Measurements from ENCODE around the gene MYBPC3. TPM values are rescaled to one million over a fixed set of nuclear protein-coding genes. Genes with fewer than 3 reads are reported as not detected.

MYBPC3 gene
- total and polyA plus RNA-seq, 2 donors (not counting 1 experiment from before 2014, with no cell fraction given), result not detected

- TF ChIP-seq EZH2 (IDR thresholded peaks at IDR 0.05; ENCODE audit: low read length, missing control alignments) (no peak), CTCF (conservative IDR thresholded peaks at IDR 0.05 in 1 of 2, IDR thresholded peaks at IDR 0.05 in 1 of 2; ENCODE audit: low read depth in 1 of 2, low read length in 2 of 2) (no peak)
- no peaks in the 10 kb centered on the region for H4K20me1 ChIP-seq (ENCODE audit: control insufficient read depth, extremely low read depth, insufficient read depth, low read length)
- H3K4me2 ChIP-seq (ENCODE audit: extremely low read depth, insufficient read depth, low read length), result no peak overlapping the region
- no peaks in the 10 kb centered on the region for H3K9me3 ChIP-seq (ENCODE audit: control insufficient read depth, insufficient read depth, low read depth, low read length)
- no peak overlapping the region for H2AFZ ChIP-seq (ENCODE audit: low read length)
- H3K79me2 ChIP-seq (ENCODE audit: control insufficient read depth, insufficient read depth, low read length), result no peaks in the 10 kb centered on the region
- H3K27me3 ChIP-seq (ENCODE audit: control insufficient read depth, insufficient read depth, low read length), result no peaks in the 10 kb centered on the region
- H3K4me3 ChIP-seq (replicated peaks in 1 of 4; ENCODE audit: control extremely low read depth in 1 of 4, insufficient read depth in 1 of 4, low read depth in 3 of 4, low read length in 4 of 4), result no peak overlapping the region
- no peak overlapping the region for H3K9ac ChIP-seq (ENCODE audit: insufficient read depth, low read length)
- H3K36me3 ChIP-seq (ENCODE audit: control insufficient read depth, insufficient read depth, low read length), result peaks cover 3% of the 10 kb centered on the region
- H3K4me1 ChIP-seq (ENCODE audit: control insufficient read depth, extremely low read depth, insufficient read depth, low read length), result no peaks in the 10 kb centered on the region
- DNase-seq (ENCODE audit: low read depth in 2 of 2), result no peak
- no peak overlapping the region for H3K27ac ChIP-seq (ENCODE audit: insufficient read depth, low read length)
These were observed 37.5 kb downstream of the MYBPC3 start for GRCh38 chr11:47314992-47315391.

GRCh38 chr11:47308050-47308823, 44.3 kb downstream of the MYBPC3 start:
- Histone ChIP-seq H3K9me3 (ENCODE audit: control insufficient read depth, insufficient read depth, low read depth, low read length) (no peaks in the 10 kb centered on the region), H4K20me1 (ENCODE audit: control insufficient read depth, extremely low read depth, insufficient read depth, low read length) (no peaks in the 10 kb centered on the region), H3K4me1 (ENCODE audit: control insufficient read depth, extremely low read depth, insufficient read depth, low read length) (no peaks in the 10 kb centered on the region), H3K36me3 (ENCODE audit: control insufficient read depth, insufficient read depth, low read length) (peaks cover 8% of the 10 kb centered on the region), H3K4me2 (ENCODE audit: extremely low read depth, insufficient read depth, low read length) (no peak overlapping the region), H3K27ac (ENCODE audit: insufficient read depth, low read length) (no peak overlapping the region), H3K9ac (ENCODE audit: insufficient read depth, low read length) (no peak overlapping the region), H3K4me3 (replicated peaks in 1 of 4; ENCODE audit: control extremely low read depth in 1 of 4, insufficient read depth in 1 of 4, low read depth in 3 of 4, low read length in 4 of 4) (no peak overlapping the region), H3K27me3 (ENCODE audit: control insufficient read depth, insufficient read depth, low read length) (no peaks in the 10 kb centered on the region), H2AFZ (ENCODE audit: low read length) (no peak overlapping the region), H3K79me2 (ENCODE audit: control insufficient read depth, insufficient read depth, low read length) (no peaks in the 10 kb centered on the region)
- no peak for TF ChIP-seq CTCF (conservative IDR thresholded peaks at IDR 0.05 in 1 of 2, IDR thresholded peaks at IDR 0.05 in 1 of 2; ENCODE audit: low read depth in 1 of 2, low read length in 2 of 2)
- no peak for TF ChIP-seq EZH2 (IDR thresholded peaks at IDR 0.05; ENCODE audit: low read length, missing control alignments)
- no peak for DNase-seq (ENCODE audit: low read depth in 2 of 2)

GRCh38 chr11:47306484-47306844, 46.0 kb downstream of the MYBPC3 start:
- H3K36me3 ChIP-seq (ENCODE audit: control insufficient read depth, insufficient read depth, low read length), result peaks cover 5% of the 10 kb centered on the region
- no peaks in the 10 kb centered on the region for H3K4me1 ChIP-seq (ENCODE audit: control insufficient read depth, extremely low read depth, insufficient read depth, low read length)
- no peaks in the 10 kb centered on the region for H4K20me1 ChIP-seq (ENCODE audit: control insufficient read depth, extremely low read depth, insufficient read depth, low read length)
- TF ChIP-seq CTCF (conservative IDR thresholded peaks at IDR 0.05 in 1 of 2, IDR thresholded peaks at IDR 0.05 in 1 of 2; ENCODE audit: low read depth in 1 of 2, low read length in 2 of 2), result no peak
- no peak for TF ChIP-seq EZH2 (IDR thresholded peaks at IDR 0.05; ENCODE audit: low read length, missing control alignments)
- DNase-seq (ENCODE audit: low read depth in 2 of 2), result no peak
- no peak overlapping the region for H3K4me2 ChIP-seq (ENCODE audit: extremely low read depth, insufficient read depth, low read length)
- H3K27me3 ChIP-seq (ENCODE audit: control insufficient read depth, insufficient read depth, low read length), result no peaks in the 10 kb centered on the region
- no peak overlapping the region for H3K27ac ChIP-seq (ENCODE audit: insufficient read depth, low read length)
- H3K9me3 ChIP-seq (ENCODE audit: control insufficient read depth, insufficient read depth, low read depth, low read length), result no peaks in the 10 kb centered on the region
- H3K79me2 ChIP-seq (ENCODE audit: control insufficient read depth, insufficient read depth, low read length), result no peaks in the 10 kb centered on the region
- H2AFZ ChIP-seq (ENCODE audit: low read length), result no peak overlapping the region
- no peak overlapping the region for H3K9ac ChIP-seq (ENCODE audit: insufficient read depth, low read length)
- no peak overlapping the region for H3K4me3 ChIP-seq (replicated peaks in 1 of 4; ENCODE audit: control extremely low read depth in 1 of 4, insufficient read depth in 1 of 4, low read depth in 3 of 4, low read length in 4 of 4)
